Heart left ventricle (tissue), 13 donors: Measurements from ENCODE around the gene MYBBP1A.

ENCODE experiments used
- POLR2A ChIP-seq, 2 donors: fragments of 450-650 bp; IDR thresholded peaks; one replicate each; pipeline ENCODE4 v1.6.1; 2017; ENCODE audit warnings: antibody characterized with exemption in 2 of 2, mild to moderate bottlenecking in 2 of 2, moderate library complexity in 2 of 2
- TF ChIP-seq, protein P1 (sequence below), 12 donors: fragments of 200-600 bp; sonication (generic) in 4 of 12; IDR thresholded peaks; one replicate each; pipeline versions ENCODE4 v1.5.0 to v1.8.0; 2018 to 2022; ENCODE audit warnings: antibody characterized with exemption in 12 of 12, mild to moderate bottlenecking in 5 of 12
- donor health status: ischemic (EF 13 %, LVEDD 7.1; RV severe dilation, severe dysfunction).
- donor health status: DM: no; HTN: yes; CAD: no.
- donor health status: DM: no; HTN: no; CAD: no.
- donor health status: ischemic (EF 25% LVEDD 6.9; RV normal size, moderate dysfunction).
- donor health status: ischemic (EF 25% LVEDD 5.7; RV mildly dilated, moderate dysfunction).
- donor health status: ischemic (EF 35%, LVEDD 5.7; RV mildly dilated, moderate dysfunction).
- donor health status: nonischemic (EF 11% LVEDD 7.7; RV severe dilation, severe dysfunction).
- donor health status: DM: yes; HTN: yes; CAD: no.
- donor health status: PGD.
- donor health status: ischemic (EF 29% LVEDD 5.4; RV normal size, mild dysfunction).
- donor health status: nonischemic (EF 23%, LVEDD 6.1; RV moderate dilation, normal function).

DNA sequence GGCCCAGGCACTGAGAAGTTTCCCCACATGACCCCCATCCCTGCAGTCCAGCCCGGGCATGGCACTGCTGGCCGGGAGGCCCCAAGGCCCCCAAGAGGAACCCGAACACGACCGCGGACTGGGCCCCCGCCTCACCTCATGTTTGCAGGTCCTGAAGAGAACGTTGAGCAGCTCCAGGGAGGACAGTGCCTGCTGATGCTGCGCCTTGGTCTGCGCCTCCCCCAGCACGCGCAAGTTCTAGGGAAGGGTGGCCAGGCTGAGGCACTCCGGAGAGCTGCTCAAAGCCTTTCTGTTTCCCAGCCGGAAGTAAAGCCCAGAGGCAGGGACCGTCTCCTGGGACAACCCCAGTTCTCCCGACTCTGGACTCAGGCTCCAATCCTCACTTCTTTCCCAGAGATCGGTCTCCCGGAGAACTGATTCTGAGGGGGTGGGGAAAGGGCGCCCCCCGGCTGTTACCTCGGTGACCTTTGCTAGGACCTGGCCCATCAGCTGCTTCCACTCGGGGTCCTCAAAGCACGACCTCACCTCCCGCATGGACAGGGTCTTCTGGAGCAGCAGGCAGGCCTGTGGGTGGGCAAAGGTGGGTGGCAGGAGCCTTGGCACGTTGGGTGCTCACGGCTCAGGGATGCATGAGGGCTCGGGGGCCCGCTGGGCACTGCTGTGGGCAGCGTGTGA, 13.7 kb downstream of the MYBBP1A start:
- TF ChIP-seq, protein P1, sequence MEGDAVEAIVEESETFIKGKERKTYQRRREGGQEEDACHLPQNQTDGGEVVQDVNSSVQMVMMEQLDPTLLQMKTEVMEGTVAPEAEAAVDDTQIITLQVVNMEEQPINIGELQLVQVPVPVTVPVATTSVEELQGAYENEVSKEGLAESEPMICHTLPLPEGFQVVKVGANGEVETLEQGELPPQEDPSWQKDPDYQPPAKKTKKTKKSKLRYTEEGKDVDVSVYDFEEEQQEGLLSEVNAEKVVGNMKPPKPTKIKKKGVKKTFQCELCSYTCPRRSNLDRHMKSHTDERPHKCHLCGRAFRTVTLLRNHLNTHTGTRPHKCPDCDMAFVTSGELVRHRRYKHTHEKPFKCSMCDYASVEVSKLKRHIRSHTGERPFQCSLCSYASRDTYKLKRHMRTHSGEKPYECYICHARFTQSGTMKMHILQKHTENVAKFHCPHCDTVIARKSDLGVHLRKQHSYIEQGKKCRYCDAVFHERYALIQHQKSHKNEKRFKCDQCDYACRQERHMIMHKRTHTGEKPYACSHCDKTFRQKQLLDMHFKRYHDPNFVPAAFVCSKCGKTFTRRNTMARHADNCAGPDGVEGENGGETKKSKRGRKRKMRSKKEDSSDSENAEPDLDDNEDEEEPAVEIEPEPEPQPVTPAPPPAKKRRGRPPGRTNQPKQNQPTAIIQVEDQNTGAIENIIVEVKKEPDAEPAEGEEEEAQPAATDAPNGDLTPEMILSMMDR (IDR thresholded peaks at IDR 0.05), result peak in 5 of 12 donors; percentile 7 to 29 (median 22)
- no peak for TF ChIP-seq POLR2A (IDR thresholded peaks at IDR 0.05)
